ENCODE measurements around the gene DNAJC22. TPM values are rescaled to one million over a fixed set of nuclear protein-coding genes. Genes with fewer than 3 reads are reported as not detected.
"Not testable (repeated sequence)": the region's sequence is repeated elsewhere in the genome, so short reads cannot be mapped to it uniquely, and the experiment has no call there.

The DNAJC22 gene
- total RNA-seq (under 1 TPM; 0.24 to 0.86 (median 0.44) TPM), polyA plus RNA-seq (0.09 TPM)
- long read RNA-seq, donor 1: 0 reads
- long read RNA-seq, donor 2, partial matches to known transcripts: 1 of 1 reads
- long read RNA-seq, donor 2, other reads (novel, unspliced or antisense): 0 of 1 reads
- long read RNA-seq, donor 3, partial matches to known transcripts: 3 of 4 reads
- long read RNA-seq, donor 3, other reads (novel, unspliced or antisense): 1 of 4 reads
- long read RNA-seq, donor 4: 0 reads

DNA sequence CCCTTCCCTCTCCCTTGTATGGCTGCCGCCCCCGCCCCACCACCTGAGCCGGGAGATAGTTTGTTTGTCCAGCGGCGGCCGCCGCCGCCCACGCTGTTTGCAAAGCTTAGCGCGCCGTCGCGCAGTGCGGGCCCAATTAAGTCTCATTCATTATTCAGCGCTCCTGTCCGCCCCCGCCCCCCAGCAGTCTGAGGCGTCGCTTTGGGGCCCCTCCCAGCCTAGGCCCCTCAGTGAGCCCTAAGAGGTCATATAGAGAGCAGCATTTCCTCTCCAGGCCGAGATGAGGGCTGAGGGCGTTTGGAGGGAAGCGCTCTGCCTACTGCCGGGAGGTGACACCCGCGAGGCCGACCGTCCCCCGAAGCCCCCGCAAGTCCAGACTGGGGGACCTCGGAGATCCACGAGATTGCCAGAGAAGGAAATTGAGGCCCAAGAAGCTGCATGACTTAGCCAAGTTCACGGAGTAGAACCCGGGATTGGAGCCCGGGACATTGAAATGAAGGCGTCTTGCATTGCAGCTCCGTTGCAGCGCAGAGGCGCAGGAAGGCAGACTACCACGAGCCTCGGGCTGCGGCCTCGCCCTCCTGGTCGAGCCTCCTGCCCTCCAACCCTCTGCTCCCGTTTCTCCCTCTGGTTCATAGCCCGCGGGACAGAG is at the start of gene DNAJC22:
TSS of gene DNAJC22 (plus strand) at position 230 of the 652 bp plus-strand sequence. CDS start 1,985 bp downstream, outside the sequence.
- DNase-seq (peak in 2 of 3 donors; percentile 60 to 68), ATAC-seq (peak in 1 of 2 donors; percentile 5)
- no peaks in the 10 kb centered on the region for H3K9me3 ChIP-seq (ENCODE audit: control insufficient read depth, low read length)
- WGBS: 1% methylated on average over 47 of the region's 47 CpGs
- H3K4me1 ChIP-seq (ENCODE audit: control insufficient read depth, insufficient read depth, low read length): peaks cover 5% of the 10 kb centered on the region
- H3K4me3 ChIP-seq (ENCODE audit: low read length): peak within 1 kb of the TSS; percentile 56
- no peaks in the 10 kb centered on the region for H3K27me3 ChIP-seq (ENCODE audit: control insufficient read depth, insufficient read depth)
- no peak within 1 kb of the TSS for H3K27ac ChIP-seq (ENCODE audit: low read length)
- intact Hi-C loops (cut with DNase I): no loop called here

DNA sequence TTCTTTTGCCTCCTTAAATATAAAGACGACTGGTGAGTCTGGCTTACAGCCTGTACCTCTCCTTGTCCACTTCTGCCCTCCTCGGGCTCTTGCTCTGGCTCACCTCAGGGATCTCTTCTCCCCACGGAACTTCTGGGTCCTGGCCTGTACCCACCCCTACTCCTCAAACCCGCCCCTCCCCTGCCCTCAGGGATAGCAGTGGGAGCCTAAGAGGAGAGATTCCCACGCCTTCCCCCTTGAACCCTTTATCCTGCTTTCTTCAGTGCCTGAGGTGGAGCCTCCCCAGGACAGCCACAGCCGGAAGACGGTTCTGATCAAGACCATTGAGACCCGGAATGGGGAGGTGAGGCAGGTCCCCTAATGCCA is 49.0 kb upstream of the DNAJC22 start:
- H3K9me3 ChIP-seq (ENCODE audit: control insufficient read depth, low read length): no peaks in the 10 kb centered on the region
- H3K4me1 ChIP-seq (ENCODE audit: control insufficient read depth, insufficient read depth, low read length): peaks cover 4% of the 10 kb centered on the region
- peak overlapping the region; percentile 4 for H3K4me3 ChIP-seq (ENCODE audit: low read length)
- intact Hi-C loops (cut with DNase I): no loop called here
- 21% methylated on average over 8 of the region's 8 CpGs for WGBS
- no peaks in the 10 kb centered on the region for H3K27me3 ChIP-seq (ENCODE audit: control insufficient read depth, insufficient read depth)
- H3K27ac ChIP-seq (ENCODE audit: low read length): no peak overlapping the region
- no peak for ATAC-seq
- DNase-seq: no peak

DNA sequence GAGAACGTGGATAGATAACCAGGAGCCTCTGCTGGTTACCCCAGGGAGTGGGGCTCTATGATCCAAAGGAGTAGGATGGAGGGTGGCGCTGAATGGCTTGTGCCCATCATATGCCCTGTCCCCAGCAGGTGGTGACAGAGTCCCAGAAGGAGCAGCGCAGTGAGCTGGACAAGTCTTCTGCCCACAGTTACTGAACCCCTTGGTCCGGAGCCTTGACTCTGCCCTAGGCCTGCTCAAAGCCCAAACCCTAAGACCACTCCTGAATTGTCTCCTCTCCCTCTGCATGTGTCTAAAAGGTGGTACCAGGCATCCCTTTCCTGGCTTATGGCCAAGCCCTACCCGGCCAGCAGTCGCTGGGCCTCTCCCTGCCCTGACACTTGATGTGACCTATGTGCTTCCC is 48.5 kb upstream of the DNAJC22 start:
- Histone ChIP-seq H3K4me1 (ENCODE audit: control insufficient read depth, insufficient read depth, low read length) (peaks cover 4% of the 10 kb centered on the region), H3K4me3 (ENCODE audit: low read length) (no peak overlapping the region), H3K27me3 (ENCODE audit: control insufficient read depth, insufficient read depth) (no peaks in the 10 kb centered on the region), H3K9me3 (ENCODE audit: control insufficient read depth, low read length) (no peaks in the 10 kb centered on the region), H3K27ac (ENCODE audit: low read length) (no peak overlapping the region)
- intact Hi-C loops (cut with DNase I): no loop called here
- no peak for ATAC-seq
- no peak for DNase-seq
- 46% methylated on average over 6 of the region's 6 CpGs for WGBS

DNA sequence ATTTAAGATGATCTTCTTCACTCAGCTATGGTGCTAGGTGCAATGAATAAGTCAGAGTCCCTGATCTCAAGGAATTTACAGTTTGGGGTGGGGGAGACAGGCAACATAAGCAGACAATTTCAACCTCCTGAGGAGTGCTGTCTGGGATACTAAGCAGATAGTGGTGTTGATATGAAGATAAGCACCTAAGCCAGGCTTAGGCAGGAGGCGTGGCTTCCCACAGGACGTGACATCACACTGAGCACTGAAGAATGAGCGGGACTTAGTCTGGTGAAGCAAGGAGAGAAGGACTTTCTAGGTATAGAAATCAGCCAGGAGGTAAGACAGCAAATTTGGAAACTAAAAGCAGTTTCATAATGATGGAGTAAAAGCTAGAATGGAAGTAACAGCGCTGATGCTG is 44.9 kb upstream of the DNAJC22 start:
- no peak overlapping the region for H3K4me3 ChIP-seq (ENCODE audit: low read length)
- DNase-seq: no peak
- 63% methylated on average over 4 of the region's 4 CpGs for WGBS
- intact Hi-C loops (cut with DNase I): no loop called here
- no peak for ATAC-seq
- no peaks in the 10 kb centered on the region for H3K9me3 ChIP-seq (ENCODE audit: control insufficient read depth, low read length)
- H3K27ac ChIP-seq (ENCODE audit: low read length): no peak overlapping the region
- H3K4me1 ChIP-seq (ENCODE audit: control insufficient read depth, insufficient read depth, low read length): peaks cover 2% of the 10 kb centered on the region
- no peaks in the 10 kb centered on the region for H3K27me3 ChIP-seq (ENCODE audit: control insufficient read depth, insufficient read depth)

DNA sequence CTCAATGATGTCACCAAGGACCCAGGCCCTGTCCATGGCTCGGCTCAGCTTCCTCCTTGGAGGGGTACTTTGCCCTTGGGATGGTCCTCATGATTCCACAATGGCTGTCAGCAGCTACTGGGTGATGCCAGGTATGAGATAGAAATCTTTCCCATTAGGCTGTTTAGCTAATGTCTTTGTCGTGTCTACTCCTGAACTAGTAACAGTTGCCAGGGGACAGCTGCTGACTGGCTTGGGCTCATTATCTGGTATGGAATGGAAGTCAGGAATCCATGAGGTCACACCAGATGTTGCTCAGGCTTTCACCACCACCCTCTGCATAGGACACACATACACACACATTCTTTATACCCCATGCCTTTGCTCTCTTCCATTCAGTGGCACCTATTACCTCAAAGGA is 42.5 kb upstream of the DNAJC22 start:
- no peak overlapping the region for H3K27ac ChIP-seq (ENCODE audit: low read length)
- intact Hi-C loops (cut with DNase I): no loop called here
- H3K4me1 ChIP-seq (ENCODE audit: control insufficient read depth, insufficient read depth, low read length): no peaks in the 10 kb centered on the region
- DNase-seq (no peak), ATAC-seq (no peak)
- H3K9me3 ChIP-seq (ENCODE audit: control insufficient read depth, low read length): no peaks in the 10 kb centered on the region
- WGBS: 56% methylated on average over 2 of the region's 2 CpGs
- H3K27me3 ChIP-seq (ENCODE audit: control insufficient read depth, insufficient read depth): no peaks in the 10 kb centered on the region
- no peak overlapping the region for H3K4me3 ChIP-seq (ENCODE audit: low read length)

DNA sequence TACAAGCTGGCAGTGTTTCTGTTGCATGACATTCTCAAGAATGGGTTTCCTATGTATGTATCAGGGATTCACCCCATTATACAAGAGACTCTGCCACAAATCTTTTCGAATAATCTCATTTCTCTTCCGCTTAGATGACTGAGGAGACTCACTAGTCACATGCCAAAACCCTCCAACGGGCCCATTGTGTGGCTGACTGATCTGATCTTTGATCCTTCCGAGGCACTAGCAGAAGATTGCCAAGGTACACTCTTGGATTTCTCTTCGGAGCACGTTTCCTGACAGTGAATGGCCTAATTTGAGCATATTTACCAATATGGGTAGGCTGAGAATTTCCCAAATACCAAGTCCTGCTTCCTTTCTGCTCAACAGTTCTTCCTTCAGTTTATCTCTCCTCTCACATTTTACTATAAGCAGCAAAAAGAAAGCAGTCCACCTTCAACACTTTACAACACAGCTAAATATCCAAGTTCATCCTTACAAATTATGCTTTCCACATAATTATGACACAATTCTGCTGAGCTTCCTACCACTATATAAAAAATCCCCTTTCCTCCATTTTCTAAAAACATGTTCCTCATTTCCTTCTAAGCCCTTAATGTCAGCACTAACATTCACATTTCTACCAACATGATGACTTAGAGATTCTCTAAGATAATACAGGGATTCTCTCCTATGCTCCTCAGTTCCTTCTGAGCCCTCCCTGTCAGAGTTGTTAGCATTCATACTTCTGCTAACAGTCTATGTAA is 40.8 kb upstream of the DNAJC22 start:
- ATAC-seq (no peak), DNase-seq (no peak)
- no peaks in the 10 kb centered on the region for H3K27me3 ChIP-seq (ENCODE audit: control insufficient read depth, insufficient read depth)
- no peaks in the 10 kb centered on the region for H3K9me3 ChIP-seq (ENCODE audit: control insufficient read depth, low read length)
- no peaks in the 10 kb centered on the region for H3K4me1 ChIP-seq (ENCODE audit: control insufficient read depth, insufficient read depth, low read length)
- H3K4me3 ChIP-seq (ENCODE audit: low read length): no peak overlapping the region
- H3K27ac ChIP-seq (ENCODE audit: low read length): no peak overlapping the region
- intact Hi-C loops (cut with DNase I): no loop called here
- WGBS: 77% methylated on average over 6 of the region's 6 CpGs

DNA sequence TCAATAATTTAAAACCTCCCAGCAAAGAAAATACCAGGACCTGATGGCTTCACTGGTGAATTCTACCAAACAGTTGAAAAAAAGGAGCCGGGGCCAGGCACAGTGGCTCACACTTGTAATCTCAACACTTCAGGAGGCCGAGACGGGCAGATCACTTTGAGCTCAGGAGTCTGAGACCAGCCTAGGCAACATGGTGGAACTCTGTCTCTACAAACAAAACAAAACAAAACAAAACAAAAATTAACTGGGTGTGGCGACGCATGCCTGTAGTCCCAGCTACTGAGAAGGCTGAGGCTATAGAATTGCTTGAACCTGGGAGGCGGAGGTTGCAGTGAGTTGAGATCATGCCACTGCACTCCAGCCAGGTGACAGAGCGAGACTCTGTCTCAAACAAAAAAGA is 37.3 kb upstream of the DNAJC22 start:
- no peak overlapping the region for H3K4me3 ChIP-seq (ENCODE audit: low read length)
- WGBS: 85% methylated on average over 7 of the region's 7 CpGs
- no peaks in the 10 kb centered on the region for H3K27me3 ChIP-seq (ENCODE audit: control insufficient read depth, insufficient read depth)
- no peaks in the 10 kb centered on the region for H3K9me3 ChIP-seq (ENCODE audit: control insufficient read depth, low read length)
- no peak overlapping the region for H3K27ac ChIP-seq (ENCODE audit: low read length)
- DNase-seq: no peak
- intact Hi-C loops (cut with DNase I): no loop called here
- H3K4me1 ChIP-seq (ENCODE audit: control insufficient read depth, insufficient read depth, low read length): no peaks in the 10 kb centered on the region
- no peak for ATAC-seq

DNA sequence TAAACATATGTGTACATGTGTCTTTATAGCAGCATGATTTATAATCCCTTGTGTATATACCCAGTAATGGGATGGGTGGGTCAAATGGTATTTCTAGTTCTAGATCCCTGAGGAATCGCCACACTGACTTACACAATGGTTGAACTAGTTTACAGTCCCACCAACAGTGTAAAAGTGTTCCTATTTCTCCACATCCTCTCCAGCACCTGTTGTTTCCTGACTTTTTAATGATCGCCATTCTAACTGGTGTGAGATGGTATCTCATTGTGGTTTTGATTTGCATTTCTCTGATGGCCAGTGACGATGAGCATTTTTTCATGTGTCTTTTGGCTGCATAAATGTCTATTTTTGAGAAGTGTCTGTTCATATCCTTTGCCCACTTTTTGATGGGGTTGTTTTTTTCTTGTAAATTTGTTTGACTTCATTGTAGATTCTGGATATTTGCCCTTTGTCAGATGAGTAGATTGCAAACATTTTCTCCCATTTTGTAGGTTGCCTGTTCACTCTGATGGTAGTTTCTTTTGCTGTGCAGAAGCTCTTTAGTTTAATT is 36.2 kb upstream of the DNAJC22 start:
- DNase-seq; intact Hi-C loops (cut with DNase I); ATAC-seq; H3K4me1 ChIP-seq (ENCODE audit: control insufficient read depth, insufficient read depth, low read length); H3K9me3 ChIP-seq (ENCODE audit: control insufficient read depth, low read length); H3K27me3 ChIP-seq (ENCODE audit: control insufficient read depth, insufficient read depth); H3K27ac ChIP-seq (ENCODE audit: low read length); H3K4me3 ChIP-seq (ENCODE audit: low read length): not testable (repeated sequence)
- 71% methylated on average over 2 of the region's 3 CpGs for WGBS

DNA sequence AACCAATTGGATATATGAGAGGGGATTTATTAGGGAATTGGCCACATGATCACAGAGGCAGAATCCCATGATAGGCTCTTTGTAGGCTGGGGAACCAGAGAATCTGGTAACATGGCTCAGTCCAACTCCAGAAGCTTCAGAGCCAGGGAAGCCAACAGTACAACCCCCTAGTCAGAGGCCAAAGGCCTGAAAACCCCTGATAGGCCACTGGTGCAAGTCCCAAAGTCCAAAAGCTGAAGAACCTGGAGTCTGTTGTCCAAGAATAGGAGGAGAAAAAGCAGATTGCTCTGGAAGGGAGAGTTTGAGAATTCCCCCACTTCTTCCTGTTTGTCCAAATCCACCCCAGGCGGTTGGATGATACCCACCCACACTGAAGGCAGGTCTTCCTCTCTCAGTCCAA is 31.9 kb upstream of the DNAJC22 start:
- Histone ChIP-seq H3K4me1 (ENCODE audit: control insufficient read depth, insufficient read depth, low read length) (no peaks in the 10 kb centered on the region), H3K4me3 (ENCODE audit: low read length) (no peak overlapping the region), H3K27ac (ENCODE audit: low read length) (no peak overlapping the region), H3K9me3 (ENCODE audit: control insufficient read depth, low read length) (no peaks in the 10 kb centered on the region), H3K27me3 (ENCODE audit: control insufficient read depth, insufficient read depth) (no peaks in the 10 kb centered on the region)
- intact Hi-C loops (cut with DNase I): no loop called here
- ATAC-seq: no peak
- no peak for DNase-seq
- 74% methylated on average over 1 of the region's 1 CpG for WGBS

DNA sequence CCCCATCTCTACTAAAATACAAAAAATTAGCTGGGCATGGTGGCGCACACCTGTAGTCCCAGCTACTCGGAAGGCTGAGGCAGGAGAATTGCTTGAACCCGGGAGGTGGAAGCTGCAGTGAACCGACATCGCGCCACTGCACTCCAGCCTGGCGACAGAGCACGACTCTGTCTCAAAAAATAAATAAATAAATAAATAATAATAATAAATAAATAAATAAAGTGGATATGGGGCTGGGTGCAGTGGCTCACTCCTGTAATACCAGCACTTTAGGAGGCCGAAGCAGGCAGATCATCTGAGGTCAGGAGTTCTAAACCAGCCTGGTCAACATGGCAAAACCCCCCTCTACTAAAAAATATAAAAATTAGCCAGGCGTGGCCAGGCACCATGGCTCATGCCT is 29.6 kb upstream of the DNAJC22 start:
- ATAC-seq; H3K4me1 ChIP-seq (ENCODE audit: control insufficient read depth, insufficient read depth, low read length); H3K9me3 ChIP-seq (ENCODE audit: control insufficient read depth, low read length); H3K27ac ChIP-seq (ENCODE audit: low read length); H3K27me3 ChIP-seq (ENCODE audit: control insufficient read depth, insufficient read depth); intact Hi-C loops (cut with DNase I); H3K4me3 ChIP-seq (ENCODE audit: low read length); DNase-seq: not testable (repeated sequence)
- 96% methylated on average over 10 of the region's 10 CpGs for WGBS
